ENCODE results near the gene LRP4. TPM values are rescaled to one million over a fixed set of nuclear protein-coding genes. Genes with fewer than 3 reads are reported as not detected.

Gene LRP4
- total RNA-seq, 1 experiment from 2014 or later: 0.87 TPM

GRCh38 chr11:46856605-46857343 lies 61.6 kb downstream of the LRP4 start:
- Histone ChIP-seq H3K4me3 (ENCODE audit: low read length) (no peak overlapping the region), H3K27me3 (ENCODE audit: low read length) (no peaks in the 10 kb centered on the region), H3K9me2 (replicated peaks; ENCODE audit: low read length) (no peaks in the 10 kb centered on the region), H3K27ac (ENCODE audit: low read length) (no peak overlapping the region), H3K4me1 (ENCODE audit: insufficient read depth, low read length) (no peaks in the 10 kb centered on the region), H3K36me3 (ENCODE audit: low read depth, low read length) (no peaks in the 10 kb centered on the region), H3K9ac (ENCODE audit: low read length) (no peak overlapping the region), H2AFZ (ENCODE audit: low read length) (no peak overlapping the region), H3K79me2 (ENCODE audit: low read length) (no peaks in the 10 kb centered on the region), H3F3A (ENCODE audit: low read length, unreplicated experiment) (no peaks in the 10 kb centered on the region), H4K20me1 (ENCODE audit: low read length) (no peaks in the 10 kb centered on the region), H3K4me2 (ENCODE audit: low read length) (no peak overlapping the region), H3K9me3 (ENCODE audit: low read length) (no peaks in the 10 kb centered on the region)
- ChIA-PET CTCF (no interaction called here), POLR2A (ENCODE audit: unreplicated experiment) (no interaction called here)
- TF ChIP-seq CTCF (conservative IDR thresholded peaks at IDR 0.05; ENCODE audit: low read depth, low read length) (no peak), EZH2 (IDR thresholded peaks at IDR 0.05; ENCODE audit: low read length, unreplicated experiment) (no peak), EZH2phosphoT487 (IDR thresholded peaks at IDR 0.05; ENCODE audit: borderline replicate concordance, low read length) (no peak)
- no peak for ATAC-seq
- BruUV-seq (replicated peaks): no TSS peak
- no peak for DNase-seq
- intact Hi-C loops (cut with micrococcal nuclease): no loop called here

- no peaks in the 10 kb centered on the region for H3K27me3 ChIP-seq (ENCODE audit: low read length)
- BruUV-seq (replicated peaks): no TSS peak
- no peak overlapping the region for H3K4me2 ChIP-seq (ENCODE audit: low read length)
- no peak overlapping the region for H3K9ac ChIP-seq (ENCODE audit: low read length)
- H3F3A ChIP-seq (ENCODE audit: low read length, unreplicated experiment): no peaks in the 10 kb centered on the region
- ChIA-PET CTCF (no interaction called here), POLR2A (ENCODE audit: unreplicated experiment) (no interaction called here)
- no peak for DNase-seq
- no peak for TF ChIP-seq CTCF (conservative IDR thresholded peaks at IDR 0.05; ENCODE audit: low read depth, low read length)
- no peak for TF ChIP-seq EZH2phosphoT487 (IDR thresholded peaks at IDR 0.05; ENCODE audit: borderline replicate concordance, low read length)
- no peak for TF ChIP-seq EZH2 (IDR thresholded peaks at IDR 0.05; ENCODE audit: low read length, unreplicated experiment)
- H3K4me1 ChIP-seq (ENCODE audit: insufficient read depth, low read length): no peaks in the 10 kb centered on the region
- no peaks in the 10 kb centered on the region for H3K36me3 ChIP-seq (ENCODE audit: low read depth, low read length)
- no peaks in the 10 kb centered on the region for H4K20me1 ChIP-seq (ENCODE audit: low read length)
- no peak overlapping the region for H3K4me3 ChIP-seq (ENCODE audit: low read length)
- H3K9me3 ChIP-seq (ENCODE audit: low read length): no peaks in the 10 kb centered on the region
- no peaks in the 10 kb centered on the region for H3K9me2 ChIP-seq (replicated peaks; ENCODE audit: low read length)
- no peak overlapping the region for H3K27ac ChIP-seq (ENCODE audit: low read length)
- H3K79me2 ChIP-seq (ENCODE audit: low read length): no peaks in the 10 kb centered on the region
- no peak overlapping the region for H2AFZ ChIP-seq (ENCODE audit: low read length)
- no peak for ATAC-seq
- intact Hi-C loops (cut with micrococcal nuclease): no loop called here
These were observed 62.5 kb downstream of the LRP4 start for GRCh38 chr11:46855863-46856262.

- CTCF ChIA-PET: no interaction called here
- Histone ChIP-seq H3K4me2 (ENCODE audit: low read length) (no peak overlapping the region), H3K27ac (ENCODE audit: low read length) (no peak overlapping the region), H3K4me1 (ENCODE audit: insufficient read depth, low read length) (no peaks in the 10 kb centered on the region), H4K20me1 (ENCODE audit: low read length) (no peaks in the 10 kb centered on the region), H3K9me3 (ENCODE audit: low read length) (no peaks in the 10 kb centered on the region), H3K79me2 (ENCODE audit: low read length) (no peaks in the 10 kb centered on the region), H3K27me3 (ENCODE audit: low read length) (no peaks in the 10 kb centered on the region), H3F3A (ENCODE audit: low read length, unreplicated experiment) (no peaks in the 10 kb centered on the region), H3K36me3 (ENCODE audit: low read depth, low read length) (no peaks in the 10 kb centered on the region), H3K9ac (ENCODE audit: low read length) (no peak overlapping the region), H2AFZ (ENCODE audit: low read length) (no peak overlapping the region), H3K4me3 (ENCODE audit: low read length) (no peak overlapping the region), H3K9me2 (replicated peaks; ENCODE audit: low read length) (no peaks in the 10 kb centered on the region)
- POLR2A ChIA-PET (ENCODE audit: unreplicated experiment): no interaction called here
- no TSS peak for BruUV-seq (replicated peaks)
- no peak for DNase-seq
- intact Hi-C loops (cut with micrococcal nuclease): no loop called here
- no peak for ATAC-seq
- TF ChIP-seq EZH2phosphoT487 (IDR thresholded peaks at IDR 0.05; ENCODE audit: borderline replicate concordance, low read length) (no peak), CTCF (conservative IDR thresholded peaks at IDR 0.05; ENCODE audit: low read depth, low read length) (no peak), EZH2 (IDR thresholded peaks at IDR 0.05; ENCODE audit: low read length, unreplicated experiment) (no peak)
These were observed 63.2 kb downstream of the LRP4 start for GRCh38 chr11:46855167-46855566.

Data from PC-3 (cell line).